H9 (cell line): ENCODE data around the gene ZSCAN2. TPM values are rescaled to one million over a fixed set of nuclear protein-coding genes. Genes with fewer than 3 reads are reported as not detected.
A peak's percentile ranks its signal among the peaks of the same experiment; 100 is the strongest.

Source experiments
- DNase-seq: peaks from one replicate; pipeline ENCODE4 v3.0.0-alpha.2; 2017
- H2AFZ ChIP-seq: one replicate; pipeline ENCODE4 v1.6.1; 2013; ENCODE audit warnings: mild to moderate bottlenecking, low read length, control low read depth, moderate library complexity
- H2AK5ac ChIP-seq: 2 replicates; pipeline ENCODE4 v1.6.1; 2013; ENCODE audit warnings: low read length, control low read depth, mixed read lengths; ENCODE audit not compliant: insufficient read length
- H2BK120ac ChIP-seq: one replicate; pipeline ENCODE4 v1.6.1; 2013; ENCODE audit warnings: low read depth, mild to moderate bottlenecking, low read length, control low read depth, inconsistent platforms; ENCODE audit not compliant: poor library complexity, severe bottlenecking
- H2BK12ac ChIP-seq: 2 replicates; pipeline ENCODE4 v1.6.1; 2013; ENCODE audit warnings: low read length, control low read depth, mixed read lengths, low read depth; ENCODE audit not compliant: insufficient read length
- H2BK15ac ChIP-seq: 2 replicates; pipeline ENCODE4 v1.6.1; 2013; ENCODE audit warnings: low read depth, low read length, control low read depth
- H2BK20ac ChIP-seq: one replicate; pipeline ENCODE4 v1.6.1; 2013; ENCODE audit warnings: low read depth, mild to moderate bottlenecking, low read length, control low read depth, inconsistent platforms; ENCODE audit not compliant: poor library complexity, severe bottlenecking
- H2BK5ac ChIP-seq: 2 replicates; pipeline ENCODE4 v1.6.1; 2013; ENCODE audit warnings: low read length, control low read depth, mixed read lengths; ENCODE audit not compliant: insufficient read length
- H3K14ac ChIP-seq: 2 replicates; pipeline ENCODE4 v1.6.1; 2013; ENCODE audit warnings: low read length, control low read depth; ENCODE audit not compliant: insufficient read depth
- H3K18ac ChIP-seq: 2 replicates; pipeline ENCODE4 v1.6.1; 2013; ENCODE audit warnings: low read depth, mild to moderate bottlenecking, mixed read lengths, low read length, control low read depth; ENCODE audit not compliant: insufficient read length
- H3K23ac ChIP-seq: 2 replicates; pipeline ENCODE4 v1.6.1; 2013; ENCODE audit warnings: low read length, control low read depth, mixed read lengths, low read depth; ENCODE audit not compliant: insufficient read length
- H3K23me2 ChIP-seq: 2 replicates; pipeline ENCODE4 v1.6.1; 2013; ENCODE audit warnings: low read depth, mild to moderate bottlenecking, mixed read lengths, low read length, control low read depth; ENCODE audit not compliant: insufficient read length, poor library complexity, severe bottlenecking
- H3K27ac ChIP-seq: 2 replicates; pipeline ENCODE4 v1.5.1; 2013; ENCODE audit warnings: low read length, control low read depth, mixed read lengths, low read depth; ENCODE audit not compliant: insufficient read length
- H3K27me3 ChIP-seq: 2 replicates; pipeline ENCODE4 v1.6.1; 2013; ENCODE audit warnings: low read length, control low read depth, inconsistent platforms; ENCODE audit not compliant: insufficient read depth
- H3K4ac ChIP-seq: 2 replicates; pipeline ENCODE4 v1.6.1; 2013; ENCODE audit warnings: low read depth, mild to moderate bottlenecking, control low read depth, inconsistent platforms, low read length, moderate library complexity
- H3K4me1 ChIP-seq: 2 replicates; pipeline ENCODE4 v1.6.1; 2013; ENCODE audit warnings: low read length, control low read depth, inconsistent platforms; ENCODE audit not compliant: insufficient read depth
- H3K4me2 ChIP-seq: 2 replicates; pipeline ENCODE4 v1.6.1; 2013; ENCODE audit warnings: low read length, control low read depth, mixed read lengths; ENCODE audit not compliant: insufficient read length, insufficient read depth
- H3K56ac ChIP-seq: 2 replicates; pipeline ENCODE4 v1.6.1; 2013; ENCODE audit warnings: low read depth, mild to moderate bottlenecking, mixed read lengths, low read length, control low read depth; ENCODE audit not compliant: insufficient read length
- H3K79me1 ChIP-seq: 2 replicates; pipeline ENCODE4 v1.6.1; 2013; ENCODE audit warnings: low read depth, mild to moderate bottlenecking, moderate library complexity, low read length, control low read depth, inconsistent platforms; ENCODE audit not compliant: insufficient read depth, poor library complexity, severe bottlenecking
- H3K79me2 ChIP-seq: 2 replicates; pipeline ENCODE4 v1.6.1; 2013; ENCODE audit warnings: low read length, control low read depth, inconsistent platforms; ENCODE audit not compliant: insufficient read depth
- H3K9ac ChIP-seq: 2 replicates; pipeline ENCODE4 v1.6.1; 2013; ENCODE audit warnings: low read length, control low read depth, mixed read lengths; ENCODE audit not compliant: insufficient read length; ENCODE audit errors: extremely low read depth
- H3K9me3 ChIP-seq: one replicate; pipeline ENCODE4 v1.6.1; 2013; ENCODE audit warnings: low read depth, low read length, inconsistent platforms; ENCODE audit not compliant: control insufficient read depth
- H3T11ph ChIP-seq: one replicate; pipeline ENCODE4 v1.6.1; 2013; ENCODE audit warnings: mild to moderate bottlenecking, low read length, control low read depth, inconsistent platforms
- H4K20me1 ChIP-seq: one replicate; pipeline ENCODE4 v1.6.1; 2013; ENCODE audit not compliant: control insufficient read depth, insufficient read length, insufficient read depth
- H4K5ac ChIP-seq: 2 replicates; pipeline ENCODE4 v1.6.1; 2013; ENCODE audit warnings: low read depth, mild to moderate bottlenecking, mixed read lengths, low read length, control low read depth; ENCODE audit not compliant: insufficient read length
- H4K8ac ChIP-seq: replicated peaks from 2 replicates; pipeline ENCODE4 v1.6.1; 2013; ENCODE audit warnings: low read length, control low read depth, mixed read lengths, low read depth; ENCODE audit not compliant: insufficient read length
- H4K91ac ChIP-seq: 2 replicates; pipeline ENCODE4 v1.6.1; 2013; ENCODE audit warnings: low read depth, mild to moderate bottlenecking, moderate library complexity, mixed read lengths, low read length, control low read depth; ENCODE audit not compliant: insufficient read length
- H3K27ac Mint-ChIP-seq, 3 experiments: 2 replicates in 2 of 3; 3 replicates in 1 of 3; pipeline ENCODE4 v1.8.0; 2020 to 2021; ENCODE audit warnings: mixed read lengths in 3 of 3, mild to moderate bottlenecking in 1 of 3, moderate library complexity in 1 of 3
- H3K27me3 Mint-ChIP-seq: 2 replicates; pipeline ENCODE4 v1.8.0; 2021; ENCODE audit warnings: low read depth, mild to moderate bottlenecking, moderate library complexity, mixed read lengths
- H3K36me3 Mint-ChIP-seq, 3 experiments: 2 replicates in 2 of 3; 3 replicates in 1 of 3; pipeline ENCODE4 v1.8.0; 2020 to 2021; ENCODE audit warnings: low read depth in 3 of 3, mixed read lengths in 3 of 3; ENCODE audit not compliant: insufficient read depth in 1 of 3
- H3K4me1 Mint-ChIP-seq, 2 experiments: 2 replicates each; pipeline ENCODE4 v1.8.0; 2020; ENCODE audit warnings: mixed read lengths in 2 of 2
- H3K4me3 Mint-ChIP-seq, 2 experiments: 2 replicates in 1 of 2; 3 replicates in 1 of 2; pipeline ENCODE4 v1.8.0; 2020 to 2021; ENCODE audit warnings: mild to moderate bottlenecking in 2 of 2, mixed read lengths in 2 of 2, moderate library complexity in 1 of 2
- H3K9me3 Mint-ChIP-seq, 2 experiments: 2 replicates in 1 of 2; 3 replicates in 1 of 2; pipeline ENCODE4 v1.8.0; 2020; ENCODE audit warnings: mild to moderate bottlenecking in 2 of 2, mixed read lengths in 2 of 2, moderate library complexity in 1 of 2
- WGBS: extraction: QIAGEN DNeasy Blood & Tissue Kit; methylation state at CpG from one replicate; pipeline ENCODE4 v1.1.7; 2013; ENCODE audit warnings: missing lambda C conversion rate, low lambda C conversion rate, mixed read lengths; ENCODE audit not compliant: insufficient read length; ENCODE audit errors: extremely low coverage; 5-methylcytosine and 5-hydroxymethylcytosine counted together
- total RNA-seq: library from RNA; stranded (reverse); gene quantifications from 2 replicates; pipeline ENCODE4 v1.2.1, GENCODE V29; 2021
- TF ChIP-seq, protein P1 (sequence below): fragments of 200-600 bp; sonication (generic); conservative IDR thresholded peaks from 3 replicates; pipeline ENCODE4 v1.8.0; 2021; ENCODE audit warnings: antibody characterized with exemption, mild to moderate bottlenecking

Gene ZSCAN2
- total RNA-seq, 1 experiment from 2014 or later, result 28.4 TPM

- no peaks in the 10 kb centered on the region for H3K79me1 ChIP-seq
- no peak overlapping the region for H3K4ac ChIP-seq
- H4K8ac ChIP-seq, result no peak overlapping the region
- Mint-ChIP-seq H3K9me3 (no peaks in the 10 kb centered on the region), H3K4me3 (peak overlapping the region; percentile 64 to 73), H3K4me1 (peaks cover 46 to 62% of the 10 kb centered on the region in 2 experiments), H3K27ac (peak overlapping the region in 1 of 3 experiments; percentile 49; a peak in 2 of 7 replicates), H3K36me3 (peaks cover 45 to 60% (median 58%) of the 10 kb centered on the region in 3 experiments), H3K27me3 (peaks cover 44% of the 10 kb centered on the region)
- H3K27ac ChIP-seq, result no peak overlapping the region
- no peak overlapping the region for H2BK5ac ChIP-seq
- no peak overlapping the region for H2BK15ac ChIP-seq
- WGBS, result no CpG with 5 or more reads among the region's 2 CpGs
- H3K27me3 ChIP-seq, result no peaks in the 10 kb centered on the region
- H2AK5ac ChIP-seq, result no peak overlapping the region
- H2BK12ac ChIP-seq, result no peak overlapping the region
- H2BK20ac ChIP-seq, result no peak overlapping the region
- H3K23ac ChIP-seq, result no peak overlapping the region
- TF ChIP-seq, protein P1, sequence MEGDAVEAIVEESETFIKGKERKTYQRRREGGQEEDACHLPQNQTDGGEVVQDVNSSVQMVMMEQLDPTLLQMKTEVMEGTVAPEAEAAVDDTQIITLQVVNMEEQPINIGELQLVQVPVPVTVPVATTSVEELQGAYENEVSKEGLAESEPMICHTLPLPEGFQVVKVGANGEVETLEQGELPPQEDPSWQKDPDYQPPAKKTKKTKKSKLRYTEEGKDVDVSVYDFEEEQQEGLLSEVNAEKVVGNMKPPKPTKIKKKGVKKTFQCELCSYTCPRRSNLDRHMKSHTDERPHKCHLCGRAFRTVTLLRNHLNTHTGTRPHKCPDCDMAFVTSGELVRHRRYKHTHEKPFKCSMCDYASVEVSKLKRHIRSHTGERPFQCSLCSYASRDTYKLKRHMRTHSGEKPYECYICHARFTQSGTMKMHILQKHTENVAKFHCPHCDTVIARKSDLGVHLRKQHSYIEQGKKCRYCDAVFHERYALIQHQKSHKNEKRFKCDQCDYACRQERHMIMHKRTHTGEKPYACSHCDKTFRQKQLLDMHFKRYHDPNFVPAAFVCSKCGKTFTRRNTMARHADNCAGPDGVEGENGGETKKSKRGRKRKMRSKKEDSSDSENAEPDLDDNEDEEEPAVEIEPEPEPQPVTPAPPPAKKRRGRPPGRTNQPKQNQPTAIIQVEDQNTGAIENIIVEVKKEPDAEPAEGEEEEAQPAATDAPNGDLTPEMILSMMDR, result no peak
- peaks cover 4% of the 10 kb centered on the region for H4K20me1 ChIP-seq
- no peak overlapping the region for H4K5ac ChIP-seq
- H2AFZ ChIP-seq, result no peak overlapping the region
- peak overlapping the region; percentile 73 for H3K4me2 ChIP-seq
- no peaks in the 10 kb centered on the region for H3K9me3 ChIP-seq
- no peak overlapping the region for H2BK120ac ChIP-seq
- no peak overlapping the region for H3K14ac ChIP-seq
- DNase-seq, result no peak
- H3K23me2 ChIP-seq, result peaks cover 4% of the 10 kb centered on the region
- peaks cover 18% of the 10 kb centered on the region for H3K4me1 ChIP-seq
- H4K91ac ChIP-seq, result no peak overlapping the region
- H3K18ac ChIP-seq, result no peak overlapping the region
- no peak overlapping the region for H3K9ac ChIP-seq
- H3T11ph ChIP-seq, result no peak overlapping the region
- H3K79me2 ChIP-seq, result peaks cover 43% of the 10 kb centered on the region
- no peak overlapping the region for H3K56ac ChIP-seq
These were observed 4.7 kb downstream of the ZSCAN2 start for GRCh38 chr15:84605554-84605882.
